CD4-positive, alpha-beta T cell (primary cell): ENCODE data around the gene SRA1. TPM values are rescaled to one million over a fixed set of nuclear protein-coding genes. Genes with fewer than 3 reads are reported as not detected.

ENCODE experiments used
- ATAC-seq: fragments of 200-7000 bp; cut with Tn5 transposase; one replicate; pipeline ENCODE4 v1.10.0; 2022; ENCODE audit warnings: mild to moderate bottlenecking; ENCODE audit not compliant: poor library complexity
- CTCF ChIA-PET: fragments of 350-600 bp; sonication (Branson Sonifier 250); formaldehyde crosslinking; loops from one replicate; lab custom pipeline; 2021; ENCODE audit warnings: antibody characterized with exemption, inconsistent platforms; lab: Charles Lee
- POLR2A ChIA-PET: fragments of 350-600 bp; sonication (Branson Sonifier 250); formaldehyde crosslinking; loops from one replicate; lab custom pipeline; 2021; ENCODE audit warnings: antibody characterized with exemption, inconsistent platforms; lab: Charles Lee
- DNase-seq, 14 experiments: peaks; one replicate each; pipeline ENCODE4 v3.0.0-alpha.2; 2013 to 2020; ENCODE audit warnings: mixed read lengths in 2 of 14
- H3K27ac ChIP-seq, 2 donors: one replicate each; pipeline versions ENCODE4 v1.5.1 to v1.7.0; 2013; ENCODE audit warnings: low read length in 2 of 2, low read depth in 1 of 2, mild to moderate bottlenecking in 1 of 2
- H3K27me3 ChIP-seq, 2 experiments: 1 replicate in 1 of 2; 2 replicates in 1 of 2; pipeline versions ENCODE4 v1.6.1 to v1.7.0; 2013; ENCODE audit warnings: low read length in 2 of 2, control low read depth in 1 of 2, mild to moderate bottlenecking in 1 of 2, moderate library complexity in 1 of 2; ENCODE audit not compliant: insufficient read depth in 2 of 2, control insufficient read depth in 1 of 2
- H3K36me3 ChIP-seq: one replicate; pipeline ENCODE4 v1.6.1; 2013; ENCODE audit warnings: low read length, control low read depth; ENCODE audit not compliant: insufficient read depth
- H3K4me1 ChIP-seq: one replicate; pipeline ENCODE4 v1.6.1; 2013; ENCODE audit warnings: low read length, control low read depth; ENCODE audit not compliant: insufficient read depth
- H3K4me3 ChIP-seq: one replicate; pipeline ENCODE4 v1.5.1; 2013; ENCODE audit warnings: mild to moderate bottlenecking, low read length, moderate library complexity
- H3K9me3 ChIP-seq, 2 experiments: 1 replicate in 1 of 2; 2 replicates in 1 of 2; pipeline versions ENCODE4 v1.6.1 to v1.7.0; 2013; ENCODE audit warnings: low read length in 2 of 2, mild to moderate bottlenecking in 2 of 2, control low read depth in 1 of 2, moderate library complexity in 1 of 2; ENCODE audit not compliant: control insufficient read depth in 1 of 2, insufficient read depth in 1 of 2
- H3K27ac Mint-ChIP-seq: one replicate; pipeline ENCODE4 v1.8.0; 2020; ENCODE audit warnings: mixed read lengths
- H3K27me3 Mint-ChIP-seq: one replicate; pipeline ENCODE4 v1.8.0; 2021; ENCODE audit warnings: mixed read lengths
- H3K36me3 Mint-ChIP-seq: one replicate; pipeline ENCODE4 v1.8.0; 2021; ENCODE audit warnings: low read depth, mixed read lengths
- H3K4me1 Mint-ChIP-seq: one replicate; pipeline ENCODE4 v1.8.0; 2021; ENCODE audit warnings: low read depth, mixed read lengths
- H3K4me3 Mint-ChIP-seq: one replicate; pipeline ENCODE4 v1.8.0; 2020; ENCODE audit warnings: mild to moderate bottlenecking, mixed read lengths
- H3K9me3 Mint-ChIP-seq: one replicate; pipeline ENCODE4 v1.8.0; 2020; ENCODE audit warnings: mixed read lengths
- CTCF ChIP-seq: fragments of 200-600 bp; IDR thresholded peaks from one replicate; pipeline ENCODE4 v1.8.0; 2022; ENCODE audit warnings: antibody characterized with exemption, mild to moderate bottlenecking
- intact Hi-C, 2 experiments: fragments of 100-400 bp; cut with DNase I in 1 of 2; cut with micrococcal nuclease in 1 of 2; formaldehyde crosslinking; loops; one replicate each; pipeline versions ENCODE4 v1.15.1 to v1.9.0; 2023 to 2025; cut with DNase I, micrococcal nuclease
- total RNA-seq, 174 experiments: library from RNA in 2 of 174; stranded (reverse) in 2 of 174; gene quantifications; one replicate each; pipeline ENCODE4 v1.2.3 and lab custom pipeline; 2021 to 2026

Gene SRA1
- total RNA-seq, 2 experiments from 2014 or later: 30.9 to 31.6 TPM

GRCh38 chr5:140549237-140550144 lies 7.8 kb downstream of the SRA1 start:
- intact Hi-C loops: loop anchor here (2.0 to 5.0 kb wide), 4 partner anchors 15 to 163 kb away; partner anchors contain the start of genes ANKHD1 (in 2 of the 2), APBB3 (in 1 of the 2), SLC35A4 (in 1 of the 2) and TMCO6 (in 1 of the 2)
- H3K27ac ChIP-seq: peak overlapping the region; percentile 42 to 88
- peaks cover 31% of the 10 kb centered on the region for H3K4me1 ChIP-seq
- H3K36me3 ChIP-seq: peaks cover 41% of the 10 kb centered on the region
- DNase-seq (peak in 4 of 14 experiments; percentile 26 to 64 (median 48)), ATAC-seq (no peak)
- Mint-ChIP-seq H3K4me1 (peaks cover 56% of the 10 kb centered on the region), H3K4me3 (peak overlapping the region; percentile 96), H3K27me3 (no peaks in the 10 kb centered on the region), H3K27ac (peak overlapping the region; percentile 96), H3K9me3 (no peaks in the 10 kb centered on the region), H3K36me3 (peaks cover 75% of the 10 kb centered on the region)
- ChIA-PET POLR2A (interaction anchor here (2.3 to 5.0 kb wide), 7 partner anchors 8 to 162 kb away, joined by 16 to 87 read pairs (median 37); partner anchors contain the start of genes ANKHD1, APBB3, IK and NDUFA2), CTCF (interaction anchor here (3.5 kb wide), 1 partner anchor 86 kb away, joined by 18 read pairs; no protein-coding TSS in a partner anchor)
- H3K27me3 ChIP-seq: no peaks in the 10 kb centered on the region
- no peak overlapping the region for H3K4me3 ChIP-seq
- H3K9me3 ChIP-seq: no peaks in the 10 kb centered on the region
- TF ChIP-seq CTCF: no peak

DNA sequence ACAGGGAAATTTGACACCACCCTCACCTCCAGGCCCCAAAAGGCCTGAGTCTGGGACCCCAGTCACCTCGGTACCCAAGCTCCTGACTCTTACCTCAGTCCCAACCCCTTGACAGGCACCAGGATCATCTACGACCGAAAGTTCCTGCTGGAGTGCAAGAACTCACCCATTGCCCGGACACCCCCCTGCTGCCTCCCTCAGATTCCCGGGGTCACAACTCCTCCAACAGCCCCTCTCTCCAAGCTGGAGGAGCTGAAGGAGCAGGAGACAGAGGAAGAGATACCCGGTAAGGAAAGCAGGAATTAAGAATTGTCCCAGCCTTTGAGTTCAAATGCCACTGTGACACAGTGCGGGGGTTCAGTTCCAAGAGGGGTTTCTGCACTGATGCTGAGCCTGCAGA lies 8.5 kb downstream of the SRA1 start:
- Mint-ChIP-seq H3K27ac (peak overlapping the region; percentile 96), H3K9me3 (no peaks in the 10 kb centered on the region), H3K4me1 (peaks cover 49% of the 10 kb centered on the region), H3K36me3 (peaks cover 79% of the 10 kb centered on the region), H3K27me3 (no peaks in the 10 kb centered on the region), H3K4me3 (peak overlapping the region; percentile 96)
- Histone ChIP-seq H3K36me3 (peaks cover 43% of the 10 kb centered on the region), H3K27ac (peak overlapping the region; percentile 88 to 89), H3K9me3 (no peaks in the 10 kb centered on the region), H3K4me1 (peaks cover 31% of the 10 kb centered on the region), H3K27me3 (no peaks in the 10 kb centered on the region), H3K4me3 (no peak overlapping the region)
- POLR2A ChIA-PET: interaction anchor here (1.1 to 5.0 kb wide), 12 partner anchors 9 to 163 kb away, joined by 4 to 87 read pairs (median 24); partner anchors contain the start of genes ANKHD1, APBB3, CD14 and HARS1
- CTCF ChIA-PET: interaction anchor here (1.7 to 3.5 kb wide), 4 partner anchors 15 to 171 kb away, joined by 9 to 22 read pairs (median 14); partner anchors contain the start of genes APBB3, SLC35A4 and TMCO6
- DNase-seq (peak in 1 of 14 experiments; percentile 16), ATAC-seq (no peak)
- intact Hi-C loops: loop anchor here (2.0 to 5.0 kb wide), 4 partner anchors 16 to 164 kb away; partner anchors contain the start of genes ANKHD1 (in 2 of the 2), APBB3 (in 1 of the 2), SLC35A4 (in 1 of the 2) and TMCO6 (in 1 of the 2)
- TF ChIP-seq CTCF: no peak

DNA sequence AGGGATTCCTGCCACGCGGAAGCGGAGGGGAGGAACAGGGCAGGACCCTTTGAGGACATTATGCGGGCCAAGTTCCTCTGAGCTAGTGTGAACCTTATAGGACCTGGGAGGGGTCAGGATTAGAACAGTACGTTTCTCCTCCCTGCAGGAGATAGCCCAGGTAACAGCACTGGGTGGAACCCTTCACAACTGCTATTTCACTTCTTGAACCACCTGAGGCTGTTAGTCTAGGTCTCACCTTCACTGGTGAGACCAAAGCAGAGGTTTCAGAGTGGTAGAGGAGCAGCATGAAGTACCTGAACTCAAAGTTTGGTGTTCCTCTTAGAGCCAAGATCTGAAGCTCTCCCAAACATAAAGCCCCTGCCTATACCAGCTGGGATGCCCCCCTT lies 9.0 kb downstream of the SRA1 start:
- H3K4me3 Mint-ChIP-seq: peak overlapping the region; percentile 96
- peaks cover 44% of the 10 kb centered on the region for H3K4me1 Mint-ChIP-seq
- no peak for TF ChIP-seq CTCF
- H3K27ac Mint-ChIP-seq: peak overlapping the region; percentile 96
- Histone ChIP-seq H3K27me3 (no peaks in the 10 kb centered on the region), H3K4me3 (peak overlapping the region; percentile 79), H3K4me1 (peaks cover 31% of the 10 kb centered on the region), H3K27ac (peak overlapping the region; percentile 88 to 89), H3K36me3 (peaks cover 43% of the 10 kb centered on the region), H3K9me3 (no peaks in the 10 kb centered on the region)
- H3K9me3 Mint-ChIP-seq: no peaks in the 10 kb centered on the region
- CTCF ChIA-PET: interaction anchor here (1.1 to 3.5 kb wide), 15 partner anchors 9 to 172 kb away, joined by 3 to 22 read pairs (median 4); partner anchors contain the start of genes APBB3, CD14, IK and NDUFA2
- POLR2A ChIA-PET: interaction anchor here (0.9 to 5.0 kb wide), 18 partner anchors 8 to 163 kb away, joined by 3 to 87 read pairs (median 14); partner anchors contain the start of genes ANKHD1, APBB3, CD14 and HARS1
- intact Hi-C loops: loop anchor here (2.0 to 5.0 kb wide), 4 partner anchors 17 to 164 kb away; partner anchors contain the start of genes ANKHD1 (in 2 of the 2), APBB3 (in 1 of the 2), SLC35A4 (in 1 of the 2) and TMCO6 (in 1 of the 2)
- peaks cover 79% of the 10 kb centered on the region for H3K36me3 Mint-ChIP-seq
- ATAC-seq (peak; percentile 10), DNase-seq (no peak)
- H3K27me3 Mint-ChIP-seq: no peaks in the 10 kb centered on the region
